Iris pigment epithelial cell (primary cell): Measurements from ENCODE around the gene SMG5.

ENCODE experiments used
- DNase-seq: peaks from one replicate; pipeline ENCODE4 v3.0.0-alpha.2; 2011; ENCODE audit warnings: low read depth

Gene SMG5

GRCh38 chr1:156214024-156214748 lies 68.4 kb downstream of the SMG5 start:
- peak; percentile 79 for DNase-seq

GRCh38 chr1:156213644-156213966 lies 69.0 kb downstream of the SMG5 start:
- no peak for DNase-seq

GRCh38 chr1:156212833-156213643 lies 69.6 kb downstream of the SMG5 start, which contains the start of gene PMF1:
PMF1 (plus strand) TSS chr1:156213007; CDS start chr1:156213016, 9 bp downstream.
- DNase-seq: peak; percentile 98

- DNase-seq: no peak
Observed at GRCh38 chr1:156212130-156212529, 70.5 kb downstream of the SMG5 start.

GRCh38 chr1:156211243-156211642 lies 71.4 kb downstream of the SMG5 start:
- no peak for DNase-seq

- DNase-seq: peak; percentile 22
Observed at GRCh38 chr1:156204686-156205085, 77.9 kb downstream of the SMG5 start.

GRCh38 chr1:156203331-156203730 lies 79.3 kb downstream of the SMG5 start:
- peak; percentile 83 for DNase-seq

GRCh38 chr1:156200044-156200443 lies 82.6 kb downstream of the SMG5 start:
- no peak for DNase-seq
